GM12878 (cell line): ENCODE data around the gene MIPOL1. TPM values are rescaled to one million over a fixed set of nuclear protein-coding genes. Genes with fewer than 3 reads are reported as not detected.
A peak's percentile ranks its signal among the peaks of the same experiment; 100 is the strongest.

ENCODE experiments used
- ATAC-seq: fragments of 200-7000 bp; cut with Tn5 transposase; 3 replicates; pipeline ENCODE4 v1.9.1; 2020; ENCODE audit warnings: mild to moderate bottlenecking, moderate library complexity
- BruUV-seq: library from RNA; stranded (reverse); fragments of 400-500 nt; replicated peaks from 2 replicates; lab custom pipeline; 2021; lab: Mats Ljungman, UMichigan
- CTCF ChIA-PET: fragments of 300-600 bp; sonication (Branson Sonifier 250); formaldehyde crosslinking; extraction: SDS; loops from one replicate; lab custom pipeline; 2021; ENCODE audit warnings: inconsistent platforms; lab: Yijun Ruan, JAX
- POLR2A ChIA-PET: fragments of 350-600 bp; formaldehyde crosslinking; extraction: SDS; loops from one replicate; lab custom pipeline; 2021; ENCODE audit warnings: inconsistent platforms; lab: Charles Lee
- RAD21 ChIA-PET: fragments of 300-600 bp; sonication (Branson Sonifier 250); formaldehyde crosslinking; loops from one replicate; lab custom pipeline; 2023; ENCODE audit warnings: antibody characterized with exemption; ENCODE audit not compliant: unreplicated experiment; lab: Charles Lee
- SMC1A ChIA-PET: fragments of 300-600 bp; sonication (Branson Sonifier 250); formaldehyde crosslinking; loops from one replicate; lab custom pipeline; 2023; ENCODE audit not compliant: unreplicated experiment, uncharacterized antibody; lab: Charles Lee
- DNase-seq: peaks from one replicate; pipeline ENCODE4 v3.0.0-alpha.2; 2011; ENCODE audit warnings: low read depth, low spot score
- FAIRE-seq: peaks from 3 replicates; lab custom pipeline; 2011; peaks lifted over from hg19 to GRCh38; lab: Jason Lieb, UNC
- H2AFZ ChIP-seq: 2 replicates; pipeline ENCODE4 v1.6.0; 2011; ENCODE audit warnings: low read depth, low read length, control low read depth; ENCODE audit not compliant: control insufficient read depth
- H3K27ac ChIP-seq: 2 replicates; pipeline ENCODE4 v1.5.1; 2011; ENCODE audit warnings: control low read depth; ENCODE audit not compliant: control insufficient read depth, insufficient read depth
- H3K27me3 ChIP-seq, 2 experiments: replicated peaks in 1 of 2; 2 replicates each; pipeline versions ENCODE4 v1.6.0 to v1.6.1; 2011; ENCODE audit warnings: low read length in 1 of 2; ENCODE audit not compliant: control insufficient read depth in 2 of 2, insufficient read depth in 2 of 2
- H3K36me3 ChIP-seq, 2 experiments: 2 replicates each; pipeline ENCODE4 v1.5.1; 2011; ENCODE audit warnings: low read length in 1 of 2; ENCODE audit not compliant: control insufficient read depth in 2 of 2, insufficient read depth in 2 of 2
- H3K4me1 ChIP-seq: 2 replicates; pipeline ENCODE4 v1.6.1; 2011; ENCODE audit warnings: mild to moderate bottlenecking, low read length, moderate library complexity, mixed read lengths; ENCODE audit not compliant: control insufficient read depth, insufficient read depth
- H3K4me2 ChIP-seq: 2 replicates; pipeline ENCODE4 v1.6.0; 2011; ENCODE audit warnings: control low read depth; ENCODE audit not compliant: control insufficient read depth, insufficient read depth
- H3K4me3 ChIP-seq: fragments of 200-600 bp; sonication (generic); 2 replicates; pipeline ENCODE4 v1.5.1; 2016
- H3K79me2 ChIP-seq: 2 replicates; pipeline ENCODE4 v1.6.0; 2011; ENCODE audit warnings: low read length; ENCODE audit not compliant: control insufficient read depth, insufficient read depth
- H3K9ac ChIP-seq: 2 replicates; pipeline ENCODE4 v1.8.0; 2011; ENCODE audit warnings: low read length, control low read depth, mixed read lengths; ENCODE audit not compliant: control insufficient read depth, insufficient read depth
- H3K9me3 ChIP-seq: replicated peaks from 3 replicates; pipeline ENCODE4 v1.5.1; 2011; ENCODE audit warnings: mild to moderate bottlenecking, low read length; ENCODE audit not compliant: control insufficient read depth, insufficient read depth
- H4K20me1 ChIP-seq: 2 replicates; pipeline ENCODE4 v1.6.0; 2011; ENCODE audit not compliant: control insufficient read depth, insufficient read depth
- CEBPB ChIP-seq, 2 experiments: fragments of 150-350 bp in 1 of 2; IDR thresholded peaks; 2 replicates each; pipeline ENCODE4 v1.6.1; 2012 to 2014; ENCODE audit warnings: low read depth in 2 of 2, low read length in 2 of 2, borderline replicate concordance in 1 of 2, inconsistent platforms in 1 of 2
- DPF2 ChIP-seq: fragments of 450-650 bp; IDR thresholded peaks from 2 replicates; pipeline ENCODE4 v1.6.1; 2017; ENCODE audit warnings: mild to moderate bottlenecking
- E4F1 ChIP-seq: fragments of 450-650 bp; IDR thresholded peaks from 2 replicates; pipeline ENCODE4 v1.6.1; 2018; ENCODE audit warnings: borderline replicate concordance, mild to moderate bottlenecking; ENCODE audit not compliant: partially characterized antibody
- EGR1 ChIP-seq, 2 experiments: IDR thresholded peaks; 1 replicate in 1 of 2; 2 replicates in 1 of 2; pipeline ENCODE4 v1.6.1; 2011 to 2012; ENCODE audit warnings: low read depth in 2 of 2, low read length in 2 of 2, borderline replicate concordance in 1 of 2, mild to moderate bottlenecking in 1 of 2, moderate library complexity in 1 of 2
- FOXK2 ChIP-seq: fragments of 450-650 bp; IDR thresholded peaks from 2 replicates; pipeline ENCODE4 v1.6.1; 2017; ENCODE audit warnings: mild to moderate bottlenecking, moderate library complexity
- MYC ChIP-seq: IDR thresholded peaks from 2 replicates; pipeline ENCODE4 v1.6.1; 2011; ENCODE audit warnings: mild to moderate bottlenecking, low read length, moderate library complexity, inconsistent platforms; ENCODE audit not compliant: insufficient read depth, insufficient replicate concordance, insufficient read length, severe bottlenecking
- NFYB ChIP-seq: IDR thresholded peaks from 2 replicates; pipeline ENCODE4 v1.6.1; 2011; ENCODE audit warnings: low read depth, mild to moderate bottlenecking, low read length, improper control_type of control experiment, moderate library complexity; ENCODE audit not compliant: insufficient read depth
- TCF3 ChIP-seq: IDR thresholded peaks from 2 replicates; pipeline ENCODE4 v1.6.1; 2012; ENCODE audit warnings: low read depth, mild to moderate bottlenecking, low read length, borderline replicate concordance; ENCODE audit not compliant: insufficient read depth
- WRNIP1 ChIP-seq: IDR thresholded peaks from 2 replicates; pipeline ENCODE4 v1.6.1; 2011; ENCODE audit warnings: low read depth, low read length, improper control_type of control experiment, borderline replicate concordance
- YBX1 ChIP-seq: fragments of 450-650 bp; IDR thresholded peaks from 2 replicates; pipeline ENCODE4 v1.6.1; 2016; ENCODE audit warnings: antibody characterized with exemption
- ZBTB33 ChIP-seq: fragments of 450-650 bp; IDR thresholded peaks from 2 replicates; pipeline ENCODE4 v1.6.1; 2017; ENCODE audit warnings: mild to moderate bottlenecking
- WGBS: methylation state at CpG from one replicate; pipeline ENCODE4 v1.1.6; 2016; ENCODE audit warnings: low lambda C conversion rate; ENCODE audit not compliant: insufficient replicate concordance, insufficient coverage; ENCODE audit errors: missing lambda C conversion rate; 5-methylcytosine and 5-hydroxymethylcytosine counted together
- in situ Hi-C: fragments of 300-500 bp; cut with MboI; formaldehyde crosslinking; loops from 9 replicates; pipeline ENCODE4 v1.14.3; 2018; ENCODE audit warnings: mixed read lengths
- intact Hi-C: fragments of 100-400 bp; cut with micrococcal nuclease; formaldehyde crosslinking; loops from one replicate; pipeline ENCODE4 v1.14.2; 2022; ENCODE audit not compliant: unreplicated experiment
- polyA plus RNA-seq, 11 experiments: library from polyadenylated mRNA; depleted of rRNA in 4 of 11; unstranded in 6 of 11; stranded (reverse) in 5 of 11; fragments of >200 nt; fragmentation: Nextera tagmentation in 4 of 11; fragmentation: Illumina TruSeq in 1 of 11; extraction: Ambion mirVana in 4 of 11; extraction: Trizol in 1 of 11; gene quantifications; 1 replicate in 1 of 11; 2 replicates in 10 of 11; pipeline versions ENCODE4 v1.2.1 to v1.2.3, GENCODE V29; 2011 to 2016; ENCODE audit warnings: inconsistent platforms in 2 of 11, missing spikeins in 2 of 11, low read depth in 1 of 11
- total RNA-seq, 4 experiments: library from RNA; depleted of rRNA in 3 of 4; stranded (reverse); fragments of >200 nt in 3 of 4; fragmentation: Illumina TruSeq in 1 of 4; extraction: Trizol in 1 of 4; gene quantifications; 2 replicates each; pipeline versions ENCODE4 v1.2.1 to v1.2.3, GENCODE V29; 2013 to 2021

Gene MIPOL1
- total and polyA plus RNA-seq, 10 of the 15 experiments (the other 5 are each of a cell fraction or from before 2014, with no cell fraction given) = 0.06 TPM; not detected in 9

GRCh38 chr14:37247791-37248461 lies 50.2 kb downstream of the MIPOL1 start:
- in situ Hi-C loops (loop anchor here (25.0 kb wide), 1 partner anchor 1764 kb away; no protein-coding TSS in a partner anchor), intact Hi-C loops (no loop called here)
- SMC1A ChIA-PET = interaction anchor here (2.4 kb wide), 1 partner anchor 18 kb away, joined by 5 read pairs; no protein-coding TSS in a partner anchor
- FAIRE-seq (no peak), DNase-seq (no peak), ATAC-seq (no peak)
- H3K4me1 ChIP-seq = no peaks in the 10 kb centered on the region
- RAD21 ChIA-PET = no interaction called here
- POLR2A ChIA-PET = no interaction called here
- no peaks in the 10 kb centered on the region for H3K79me2 ChIP-seq
- H3K4me2 ChIP-seq = no peak overlapping the region
- no peaks in the 10 kb centered on the region for H3K36me3 ChIP-seq
- no peaks in the 10 kb centered on the region for H4K20me1 ChIP-seq
- CTCF ChIA-PET = no interaction called here
- H3K9me3 ChIP-seq = no peaks in the 10 kb centered on the region
- no peak for TF ChIP-seq CEBPB (IDR thresholded peaks at IDR 0.05; ENCODE audit: borderline replicate concordance in 1 of 2, low read depth in 2 of 2, low read length in 2 of 2)
- TF ChIP-seq DPF2 = no peak
- TF ChIP-seq ZBTB33 = no peak
- TF ChIP-seq FOXK2 = 0 out of 2 replicates have a peak, but pooled peaks have one; percentile 25
- no peak for TF ChIP-seq TCF3
- no peak for TF ChIP-seq YBX1
- peak; percentile 27 for TF ChIP-seq E4F1
- TF ChIP-seq MYC = no peak
- TF ChIP-seq EGR1 (IDR thresholded peaks at IDR 0.05; ENCODE audit: borderline replicate concordance in 1 of 2, low read depth in 2 of 2, low read length in 2 of 2) = no peak
- TF ChIP-seq WRNIP1 = no peak
- TF ChIP-seq NFYB = no peak
- no peak overlapping the region for H2AFZ ChIP-seq
- no peak overlapping the region for H3K9ac ChIP-seq
- H3K27ac ChIP-seq = no peak overlapping the region
- no peak overlapping the region for H3K4me3 ChIP-seq
- BruUV-seq = no TSS peak
- no peaks in the 10 kb centered on the region for H3K27me3 ChIP-seq
- 41% methylated on average over 3 of the region's 3 CpGs for WGBS
